CD4-positive, alpha-beta T cell (primary cell): ENCODE results near the gene SPRYD4. TPM values are rescaled to one million over a fixed set of nuclear protein-coding genes. Genes with fewer than 3 reads are reported as not detected.

Experiments
- ATAC-seq: fragments of 200-7000 bp; cut with Tn5 transposase; one replicate; pipeline ENCODE4 v1.10.0; 2022; ENCODE audit warnings: mild to moderate bottlenecking; ENCODE audit not compliant: poor library complexity
- CTCF ChIA-PET: fragments of 350-600 bp; sonication (Branson Sonifier 250); formaldehyde crosslinking; loops from one replicate; lab custom pipeline; 2021; ENCODE audit warnings: antibody characterized with exemption, inconsistent platforms; lab: Charles Lee
- POLR2A ChIA-PET: fragments of 350-600 bp; sonication (Branson Sonifier 250); formaldehyde crosslinking; loops from one replicate; lab custom pipeline; 2021; ENCODE audit warnings: antibody characterized with exemption, inconsistent platforms; lab: Charles Lee
- DNase-seq, 14 experiments: peaks; one replicate each; pipeline ENCODE4 v3.0.0-alpha.2; 2013 to 2020; ENCODE audit warnings: mixed read lengths in 2 of 14
- H3K27ac ChIP-seq, 2 donors: one replicate each; pipeline versions ENCODE4 v1.5.1 to v1.7.0; 2013; ENCODE audit warnings: low read length in 2 of 2, low read depth in 1 of 2, mild to moderate bottlenecking in 1 of 2
- H3K27me3 ChIP-seq, 2 experiments: 1 replicate in 1 of 2; 2 replicates in 1 of 2; pipeline versions ENCODE4 v1.6.1 to v1.7.0; 2013; ENCODE audit warnings: low read length in 2 of 2, control low read depth in 1 of 2, mild to moderate bottlenecking in 1 of 2, moderate library complexity in 1 of 2; ENCODE audit not compliant: insufficient read depth in 2 of 2, control insufficient read depth in 1 of 2
- H3K36me3 ChIP-seq: one replicate; pipeline ENCODE4 v1.6.1; 2013; ENCODE audit warnings: low read length, control low read depth; ENCODE audit not compliant: insufficient read depth
- H3K4me1 ChIP-seq: one replicate; pipeline ENCODE4 v1.6.1; 2013; ENCODE audit warnings: low read length, control low read depth; ENCODE audit not compliant: insufficient read depth
- H3K4me3 ChIP-seq: one replicate; pipeline ENCODE4 v1.5.1; 2013; ENCODE audit warnings: mild to moderate bottlenecking, low read length, moderate library complexity
- H3K9me3 ChIP-seq, 2 experiments: 1 replicate in 1 of 2; 2 replicates in 1 of 2; pipeline versions ENCODE4 v1.6.1 to v1.7.0; 2013; ENCODE audit warnings: low read length in 2 of 2, mild to moderate bottlenecking in 2 of 2, control low read depth in 1 of 2, moderate library complexity in 1 of 2; ENCODE audit not compliant: control insufficient read depth in 1 of 2, insufficient read depth in 1 of 2
- H3K27ac Mint-ChIP-seq: one replicate; pipeline ENCODE4 v1.8.0; 2020; ENCODE audit warnings: mixed read lengths
- H3K27me3 Mint-ChIP-seq: one replicate; pipeline ENCODE4 v1.8.0; 2021; ENCODE audit warnings: mixed read lengths
- H3K36me3 Mint-ChIP-seq: one replicate; pipeline ENCODE4 v1.8.0; 2021; ENCODE audit warnings: low read depth, mixed read lengths
- H3K4me1 Mint-ChIP-seq: one replicate; pipeline ENCODE4 v1.8.0; 2021; ENCODE audit warnings: low read depth, mixed read lengths
- H3K4me3 Mint-ChIP-seq: one replicate; pipeline ENCODE4 v1.8.0; 2020; ENCODE audit warnings: mild to moderate bottlenecking, mixed read lengths
- H3K9me3 Mint-ChIP-seq: one replicate; pipeline ENCODE4 v1.8.0; 2020; ENCODE audit warnings: mixed read lengths
- intact Hi-C, 2 experiments: fragments of 100-400 bp; cut with DNase I in 1 of 2; cut with micrococcal nuclease in 1 of 2; formaldehyde crosslinking; loops; one replicate each; pipeline versions ENCODE4 v1.15.1 to v1.9.0; 2023 to 2025; cut with DNase I, micrococcal nuclease
- total RNA-seq, 174 experiments: library from RNA in 2 of 174; stranded (reverse) in 2 of 174; gene quantifications; one replicate each; pipeline ENCODE4 v1.2.3 and lab custom pipeline; 2021 to 2026
- TF ChIP-seq, protein P1 (sequence below): fragments of 200-600 bp; IDR thresholded peaks from one replicate; pipeline ENCODE4 v1.8.0; 2022; ENCODE audit warnings: antibody characterized with exemption, mild to moderate bottlenecking

SPRYD4 gene
- total RNA-seq, 2 experiments from 2014 or later: 7.4 to 7.9 TPM

DNA sequence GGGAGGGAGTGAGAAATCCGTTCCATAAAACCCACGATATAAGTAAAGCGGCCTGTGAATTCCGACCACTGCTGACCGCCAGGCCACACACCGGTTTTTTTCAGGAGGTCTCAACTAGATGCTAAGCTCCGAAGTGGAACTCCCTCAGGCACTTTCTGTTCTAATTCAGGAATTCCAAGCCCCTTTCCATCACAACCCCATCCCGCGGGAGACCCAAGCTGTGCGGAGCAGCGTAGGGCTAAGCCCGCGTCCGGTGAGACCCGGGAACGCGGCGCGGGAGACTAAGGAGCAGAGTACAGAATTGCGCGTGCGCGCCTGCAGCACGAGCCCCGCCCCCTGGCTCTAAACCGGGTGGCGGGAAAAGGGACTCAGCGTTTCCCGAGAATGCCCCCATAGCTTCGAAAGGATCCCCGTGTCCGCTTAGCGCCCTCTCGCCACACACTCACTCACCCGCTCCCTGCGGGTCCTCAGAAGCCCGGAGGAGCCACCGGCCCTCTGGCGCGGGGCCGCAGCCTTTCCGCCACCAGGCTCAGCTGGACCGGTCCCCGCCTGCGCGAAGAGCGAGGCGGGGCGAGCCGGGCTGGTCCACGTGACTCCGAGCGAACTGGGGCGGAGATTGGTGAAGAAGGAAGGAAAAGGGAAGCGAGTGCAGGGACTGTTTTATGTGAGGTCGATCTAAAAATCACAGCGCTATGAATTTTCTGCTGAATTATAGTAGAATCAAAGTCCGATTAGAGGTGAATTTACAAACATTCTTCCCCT lies 19.3 kb upstream of the SPRYD4 start, which contains the start of gene TIMELESS:
TSS of gene TIMELESS (minus strand) at position 567 of the 762 bp plus-strand sequence. CDS start 15,256 bp downstream, outside the sequence.
- H3K27ac Mint-ChIP-seq: peak within 1 kb of the TSS; percentile 92
- peak within 1 kb of the TSS; percentile 70 for H3K4me3 ChIP-seq
- no peaks in the 10 kb centered on the region for H3K9me3 Mint-ChIP-seq

DNA sequence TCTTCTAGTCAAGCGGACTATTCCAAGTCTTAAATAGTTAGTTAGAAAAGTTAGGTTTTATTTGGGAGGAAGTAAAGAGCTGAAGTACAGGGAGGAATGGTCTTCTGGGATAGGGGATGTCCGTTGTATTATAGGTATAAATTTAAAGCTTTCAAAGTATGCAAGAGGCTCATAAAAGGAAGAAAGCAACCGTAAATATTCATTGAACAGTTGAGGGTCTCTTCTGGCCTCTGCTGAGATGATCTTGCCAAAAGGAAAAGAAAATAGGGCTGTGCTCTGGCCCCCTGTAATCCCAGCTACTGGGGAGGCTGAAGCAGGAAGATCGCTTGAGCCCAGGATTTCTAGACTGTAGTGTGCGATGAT lies 18.8 kb upstream of the SPRYD4 start:
- no peaks in the 10 kb centered on the region for H3K27me3 ChIP-seq
- Mint-ChIP-seq H3K9me3 (no peaks in the 10 kb centered on the region), H3K27ac (peak overlapping the region; percentile 92), H3K4me3 (peak overlapping the region; percentile 93), H3K36me3 (peaks cover 5% of the 10 kb centered on the region), H3K27me3 (no peaks in the 10 kb centered on the region), H3K4me1 (peaks cover 21% of the 10 kb centered on the region)
- TF ChIP-seq, protein P1, sequence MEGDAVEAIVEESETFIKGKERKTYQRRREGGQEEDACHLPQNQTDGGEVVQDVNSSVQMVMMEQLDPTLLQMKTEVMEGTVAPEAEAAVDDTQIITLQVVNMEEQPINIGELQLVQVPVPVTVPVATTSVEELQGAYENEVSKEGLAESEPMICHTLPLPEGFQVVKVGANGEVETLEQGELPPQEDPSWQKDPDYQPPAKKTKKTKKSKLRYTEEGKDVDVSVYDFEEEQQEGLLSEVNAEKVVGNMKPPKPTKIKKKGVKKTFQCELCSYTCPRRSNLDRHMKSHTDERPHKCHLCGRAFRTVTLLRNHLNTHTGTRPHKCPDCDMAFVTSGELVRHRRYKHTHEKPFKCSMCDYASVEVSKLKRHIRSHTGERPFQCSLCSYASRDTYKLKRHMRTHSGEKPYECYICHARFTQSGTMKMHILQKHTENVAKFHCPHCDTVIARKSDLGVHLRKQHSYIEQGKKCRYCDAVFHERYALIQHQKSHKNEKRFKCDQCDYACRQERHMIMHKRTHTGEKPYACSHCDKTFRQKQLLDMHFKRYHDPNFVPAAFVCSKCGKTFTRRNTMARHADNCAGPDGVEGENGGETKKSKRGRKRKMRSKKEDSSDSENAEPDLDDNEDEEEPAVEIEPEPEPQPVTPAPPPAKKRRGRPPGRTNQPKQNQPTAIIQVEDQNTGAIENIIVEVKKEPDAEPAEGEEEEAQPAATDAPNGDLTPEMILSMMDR: no peak
- H3K4me3 ChIP-seq: peak overlapping the region; percentile 70
- POLR2A ChIA-PET: interaction anchor here (0.6 to 2.8 kb wide), 23 partner anchors 11 to 831 kb away, joined by 3 to 42 read pairs (median 4); partner anchors contain the start of genes CNPY2, COQ10A, CS and GLS2
- H3K9me3 ChIP-seq: no peaks in the 10 kb centered on the region
- no peaks in the 10 kb centered on the region for H3K36me3 ChIP-seq
- no peak for ATAC-seq
- intact Hi-C loops: no loop called here
- CTCF ChIA-PET: interaction anchor here (0.9 to 1.5 kb wide), 4 partner anchors 11 to 260 kb away, joined by 3 to 6 read pairs (median 3); partner anchors contain the start of gene SMARCC2
- DNase-seq: no peak
- peak overlapping the region; percentile 25 to 77 for H3K27ac ChIP-seq
- H3K4me1 ChIP-seq: peaks cover 12% of the 10 kb centered on the region

More for the DNA sequence above, 19.3 kb upstream of the SPRYD4 start, which contains the start of gene TIMELESS:
- H3K27me3 ChIP-seq: no peaks in the 10 kb centered on the region
- peaks cover 5% of the 10 kb centered on the region for H3K36me3 Mint-ChIP-seq
- peak within 1 kb of the TSS; percentile 25 to 77 for H3K27ac ChIP-seq
- TF ChIP-seq, protein P1: no peak
- ATAC-seq: peak; percentile 96
- H3K4me3 Mint-ChIP-seq: peak within 1 kb of the TSS; percentile 93
- ChIA-PET POLR2A (interaction anchor here (0.5 to 2.8 kb wide), 24 partner anchors 10 to 832 kb away, joined by 3 to 42 read pairs (median 4); partner anchors contain the start of genes CNPY2, COQ10A, CS and GLS2), CTCF (interaction anchor here (0.9 to 1.5 kb wide), 5 partner anchors 12 to 260 kb away, joined by 3 to 6 read pairs (median 3); partner anchors contain the start of gene SMARCC2)
- DNase-seq: peak; percentile 62 to 93 (median 78)
- no peaks in the 10 kb centered on the region for H3K36me3 ChIP-seq
- peaks cover 12% of the 10 kb centered on the region for H3K4me1 ChIP-seq
- peaks cover 21% of the 10 kb centered on the region for H3K4me1 Mint-ChIP-seq
- no peaks in the 10 kb centered on the region for H3K9me3 ChIP-seq
- intact Hi-C loops: no loop called here
- no peaks in the 10 kb centered on the region for H3K27me3 Mint-ChIP-seq

DNA sequence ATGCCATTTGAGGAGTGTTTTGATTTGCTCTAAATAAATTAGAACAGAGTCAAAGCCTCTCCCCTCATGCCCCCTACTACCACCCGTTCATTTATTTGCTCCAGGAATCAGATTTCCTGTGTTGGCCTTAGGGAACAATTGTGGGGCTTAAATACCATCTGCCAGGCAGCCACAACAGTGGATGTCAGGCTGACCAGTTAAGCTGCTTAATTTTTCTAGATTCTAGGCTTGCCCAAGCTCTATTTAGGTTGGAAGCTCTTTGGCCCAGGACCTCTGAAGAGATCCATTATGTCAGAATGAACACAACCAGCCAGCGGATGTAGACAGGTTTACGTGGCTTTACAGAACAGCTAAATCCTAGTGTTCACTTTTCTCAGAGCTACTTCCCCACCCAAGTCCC lies 18.1 kb upstream of the SPRYD4 start:
- H3K4me1 ChIP-seq: peaks cover 12% of the 10 kb centered on the region
- intact Hi-C loops: no loop called here
- H3K27ac ChIP-seq: no peak overlapping the region
- Mint-ChIP-seq H3K27me3 (no peaks in the 10 kb centered on the region), H3K4me3 (peak overlapping the region; percentile 93), H3K36me3 (peaks cover 5% of the 10 kb centered on the region), H3K9me3 (no peaks in the 10 kb centered on the region), H3K4me1 (peaks cover 21% of the 10 kb centered on the region), H3K27ac (peak overlapping the region; percentile 92)
- DNase-seq: no peak
- no peak overlapping the region for H3K4me3 ChIP-seq
- ATAC-seq: no peak
- H3K36me3 ChIP-seq: no peaks in the 10 kb centered on the region
- H3K9me3 ChIP-seq: no peaks in the 10 kb centered on the region
- TF ChIP-seq, protein P1: no peak
- ChIA-PET POLR2A (interaction anchor here (1.0 to 2.8 kb wide), 4 partner anchors 11 to 275 kb away, joined by 3 to 42 read pairs (median 9); partner anchors contain the start of genes IL23A, NACA and STAT2), CTCF (no interaction called here)
- no peaks in the 10 kb centered on the region for H3K27me3 ChIP-seq
